NK-92 (cell line): Measurements from ENCODE around the gene PUDP.
"Not testable (repeated sequence)": the region's sequence is repeated elsewhere in the genome, so short reads cannot be mapped to it uniquely, and the experiment has no call there.

Experiments used
- DNase-seq: peaks from one replicate; lab custom pipeline; 2025; ENCODE audit not compliant: unreplicated experiment; lab: John Stamatoyannopoulos, UW

The PUDP gene

GRCh38 chrX:7045238-7045955 lies 102.6 kb downstream of the PUDP start:
- no peak for DNase-seq

- DNase-seq, result not testable (repeated sequence)
Measured at GRCh38 chrX:7043796-7044433, 104.0 kb downstream of the PUDP start.

- DNase-seq, result no peak
Measured at GRCh38 chrX:7028246-7028645, 119.7 kb downstream of the PUDP start.

GRCh38 chrX:7027071-7027470 lies 120.9 kb downstream of the PUDP start:
- no peak for DNase-seq

GRCh38 chrX:7026365-7026764 lies 121.6 kb downstream of the PUDP start:
- DNase-seq, result not testable (repeated sequence)

- DNase-seq, result no peak
Measured at GRCh38 chrX:7025471-7025870, 122.5 kb downstream of the PUDP start.

GRCh38 chrX:7024850-7025249 lies 123.1 kb downstream of the PUDP start:
- no peak for DNase-seq

GRCh38 chrX:7022996-7023395 lies 125.0 kb downstream of the PUDP start:
- not testable (repeated sequence) for DNase-seq

- DNase-seq, result no peak
Measured at GRCh38 chrX:7021991-7022390, 126.0 kb downstream of the PUDP start.

- DNase-seq, result no peak
Measured at GRCh38 chrX:7019555-7019954, 128.4 kb downstream of the PUDP start.

- not testable (repeated sequence) for DNase-seq
Measured at GRCh38 chrX:7012262-7012834, 135.6 kb downstream of the PUDP start.

GRCh38 chrX:7010897-7011296 lies 137.1 kb downstream of the PUDP start:
- DNase-seq, result not testable (repeated sequence)

GRCh38 chrX:7007328-7007727 lies 140.6 kb downstream of the PUDP start:
- not testable (repeated sequence) for DNase-seq
